ENCODE results near the gene CALB2. TPM values are rescaled to one million over a fixed set of nuclear protein-coding genes. Genes with fewer than 3 reads are reported as not detected.

The CALB2 gene
- total and polyA plus RNA-seq, 8 donors = 0.46 to 2.6 (median 1.2) TPM; not detected in 2

- no peak for DNase-seq
- peaks cover 6 to 54% (median 26%) of the 10 kb centered on the region in 3 donors for H3K27me3 ChIP-seq
- H3K27ac ChIP-seq = no peak overlapping the region
- TF ChIP-seq POLR2A (IDR thresholded peaks at IDR 0.05) = no peak
- no peak for TF ChIP-seq POLR2AphosphoS5 (IDR thresholded peaks at IDR 0.05)
- TF ChIP-seq CTCF (IDR thresholded peaks at IDR 0.05) = no peak
- no peak for TF ChIP-seq EP300 (IDR thresholded peaks at IDR 0.05)
- no peaks in the 10 kb centered on the region for H3K36me3 ChIP-seq
- H3K4me3 ChIP-seq = no peak overlapping the region
- H3K4me1 ChIP-seq = peaks cover 0 to 7% (median 0%) of the 10 kb centered on the region in 4 donors
- intact Hi-C loops (cut with DNase I; ENCODE audit: low total_unique reads) = no loop called here
- WGBS, 5 donors = 59 to 68% (median 65%) methylated on average over 12 of the region's 12 CpGs
- H3K9me3 ChIP-seq = peaks cover 0 to 6% (median 0%) of the 10 kb centered on the region in 4 donors
These were observed 68.5 kb downstream of the CALB2 start for GRCh38 chr16:71426880-71427615.

- TF ChIP-seq CTCF (IDR thresholded peaks at IDR 0.05) = no peak
- TF ChIP-seq POLR2A (IDR thresholded peaks at IDR 0.05) = no peak
- no peak for TF ChIP-seq EP300 (IDR thresholded peaks at IDR 0.05)
- TF ChIP-seq POLR2AphosphoS5 (IDR thresholded peaks at IDR 0.05) = no peak
- H3K9me3 ChIP-seq = peaks cover 0 to 6% (median 0%) of the 10 kb centered on the region in 4 donors
- no peak overlapping the region for H3K4me3 ChIP-seq
- peaks cover 0 to 7% (median 0%) of the 10 kb centered on the region in 4 donors for H3K4me1 ChIP-seq
- no peak for DNase-seq
- intact Hi-C loops (cut with DNase I; ENCODE audit: low total_unique reads) = no loop called here
- peaks cover 6 to 48% (median 26%) of the 10 kb centered on the region in 3 donors for H3K27me3 ChIP-seq
- H3K36me3 ChIP-seq = no peaks in the 10 kb centered on the region
- H3K27ac ChIP-seq = no peak overlapping the region
These were observed 69.9 kb downstream of the CALB2 start for GRCh38 chr16:71428385-71428784.

GRCh38 chr16:71428883-71429282 is 70.4 kb downstream of the CALB2 start:
- peaks cover 0 to 6% (median 0%) of the 10 kb centered on the region in 4 donors for H3K9me3 ChIP-seq
- peaks cover 6 to 43% (median 26%) of the 10 kb centered on the region in 3 donors for H3K27me3 ChIP-seq
- H3K36me3 ChIP-seq = no peaks in the 10 kb centered on the region
- 85 to 89% (median 86%) methylated on average over 2 of the region's 2 CpGs for WGBS, 5 donors
- H3K4me3 ChIP-seq = no peak overlapping the region
- TF ChIP-seq POLR2AphosphoS5 (IDR thresholded peaks at IDR 0.05) (no peak), EP300 (IDR thresholded peaks at IDR 0.05) (no peak), CTCF (IDR thresholded peaks at IDR 0.05) (no peak), POLR2A (IDR thresholded peaks at IDR 0.05) (no peak)
- peaks cover 0 to 7% (median 0%) of the 10 kb centered on the region in 4 donors for H3K4me1 ChIP-seq
- intact Hi-C loops (cut with DNase I; ENCODE audit: low total_unique reads) = no loop called here
- no peak overlapping the region for H3K27ac ChIP-seq
- DNase-seq = no peak

GRCh38 chr16:71429581-71429980 is 71.1 kb downstream of the CALB2 start:
- WGBS, 5 donors = 69 to 85% (median 73%) methylated on average over 3 of the region's 3 CpGs

More at GRCh38 chr16:71429581-71429980, 71.1 kb downstream of the CALB2 start:
- H3K27me3 ChIP-seq = peaks cover 6 to 36% (median 21%) of the 10 kb centered on the region in 3 donors
- peaks cover 0 to 7% (median 0%) of the 10 kb centered on the region in 4 donors for H3K4me1 ChIP-seq
- intact Hi-C loops (cut with DNase I; ENCODE audit: low total_unique reads) = no loop called here
- H3K27ac ChIP-seq = no peak overlapping the region
- no peak for DNase-seq
- no peaks in the 10 kb centered on the region for H3K36me3 ChIP-seq
- no peak overlapping the region for H3K4me3 ChIP-seq
- peaks cover 0 to 6% (median 0%) of the 10 kb centered on the region in 4 donors for H3K9me3 ChIP-seq
- TF ChIP-seq CTCF (IDR thresholded peaks at IDR 0.05) = no peak
- no peak for TF ChIP-seq EP300 (IDR thresholded peaks at IDR 0.05)
- TF ChIP-seq POLR2A (IDR thresholded peaks at IDR 0.05) = no peak
- no peak for TF ChIP-seq POLR2AphosphoS5 (IDR thresholded peaks at IDR 0.05)
